HepG2 (cell line): ENCODE results near the gene PTGIS. TPM values are rescaled to one million over a fixed set of nuclear protein-coding genes. Genes with fewer than 3 reads are reported as not detected.

ENCODE experiments used
- CCDC6 ChIP-seq: sonication (generic); formaldehyde crosslinking; IDR thresholded peaks from 2 replicates; pipeline ENCODE4 v1.8.1; 2022; ENCODE audit warnings: mild to moderate bottlenecking, missing genetic modification reagents, moderate library complexity
- CREM ChIP-seq, 2 experiments: sonication (generic) in 1 of 2; formaldehyde crosslinking in 1 of 2; IDR thresholded peaks; 2 replicates each; pipeline versions ENCODE4 v1.4.0 to v1.6.1; 2016 to 2020; ENCODE audit warnings: antibody characterized with exemption in 1 of 2, mild to moderate bottlenecking in 1 of 2, missing genetic modification reagents in 1 of 2
- FOSL2 ChIP-seq: sonication (generic); formaldehyde crosslinking; IDR thresholded peaks from 2 replicates; pipeline ENCODE4 v1.4.0; 2020; ENCODE audit warnings: missing genetic modification reagents
- FOXA1 ChIP-seq, 2 experiments: fragments of 450-650 bp in 1 of 2; sonication (generic) in 1 of 2; formaldehyde crosslinking in 1 of 2; IDR thresholded peaks; 2 replicates each; pipeline versions ENCODE4 v1.4.0 to v1.6.1; 2016 to 2020; ENCODE audit warnings: missing genetic modification reagents in 1 of 2
- HNF1A ChIP-seq, 2 experiments: sonication (generic) in 1 of 2; formaldehyde crosslinking in 1 of 2; IDR thresholded peaks; 2 replicates each; pipeline versions ENCODE4 v1.4.0 to v1.6.1; 2016 to 2020; ENCODE audit warnings: borderline replicate concordance in 1 of 2, low read depth in 1 of 2, mild to moderate bottlenecking in 1 of 2, missing genetic modification reagents in 1 of 2
- HNRNPH1 ChIP-seq: fragments of 200-400 bp; formaldehyde crosslinking; optimal IDR thresholded peaks from 2 replicates; pipeline ENCODE3; 2017; ENCODE audit warnings: mild to moderate bottlenecking, low read depth, low read length
- IKZF5 ChIP-seq: IDR thresholded peaks from 2 replicates; pipeline ENCODE4 v1.6.1; 2018; ENCODE audit warnings: missing genetic modification reagents, mild to moderate bottlenecking, missing compliant biosample characterization
- JUN ChIP-seq: sonication (generic); formaldehyde crosslinking; IDR thresholded peaks from 2 replicates; pipeline ENCODE4 v1.4.0; 2020; ENCODE audit warnings: mild to moderate bottlenecking, missing genetic modification reagents
- KDM4B ChIP-seq: sonication (generic); formaldehyde crosslinking; IDR thresholded peaks from 2 replicates; pipeline ENCODE4 v1.4.0; 2020; ENCODE audit warnings: missing genetic modification reagents
- KLF9 ChIP-seq: IDR thresholded peaks from 2 replicates; pipeline ENCODE4 v1.6.1; 2016; ENCODE audit warnings: low read depth
- MYNN ChIP-seq: sonication (generic); formaldehyde crosslinking; IDR thresholded peaks from 2 replicates; pipeline ENCODE4 v1.4.0; 2020; ENCODE audit warnings: mild to moderate bottlenecking, low read depth, missing genetic modification reagents
- NFIC ChIP-seq: IDR thresholded peaks from 2 replicates; pipeline ENCODE4 v1.6.1; 2012; ENCODE audit warnings: mild to moderate bottlenecking, low read length, inconsistent platforms
- RORA ChIP-seq: sonication (generic); formaldehyde crosslinking; IDR thresholded peaks from 2 replicates; pipeline ENCODE4 v1.5.0; 2020; ENCODE audit warnings: mild to moderate bottlenecking, missing genetic modification reagents, moderate library complexity
- ZBTB8A ChIP-seq: sonication (generic); formaldehyde crosslinking; IDR thresholded peaks from 2 replicates; pipeline ENCODE4 v1.4.0; 2020; ENCODE audit warnings: mild to moderate bottlenecking, low read depth, missing genetic modification reagents, borderline replicate concordance
- ZNF256 ChIP-seq: sonication (generic); formaldehyde crosslinking; conservative IDR thresholded peaks from 2 replicates; pipeline ENCODE4 v1.4.0; 2020; ENCODE audit warnings: missing genetic modification reagents
- ZNF260 ChIP-seq: sonication (generic); formaldehyde crosslinking; IDR thresholded peaks from 2 replicates; pipeline ENCODE4 v1.4.0; 2020; ENCODE audit warnings: missing genetic modification reagents, low read depth, mild to moderate bottlenecking, borderline replicate concordance
- ZNF292 ChIP-seq: sonication (generic); formaldehyde crosslinking; IDR thresholded peaks from 2 replicates; pipeline ENCODE4 v1.8.1; 2022; ENCODE audit warnings: mild to moderate bottlenecking, low read depth, missing genetic modification reagents, borderline replicate concordance
- ZNF496 ChIP-seq: sonication (generic); formaldehyde crosslinking; IDR thresholded peaks from 2 replicates; pipeline ENCODE4 v1.8.1; 2023; ENCODE audit warnings: mild to moderate bottlenecking, moderate library complexity, missing genetic modification reagents; ENCODE audit not compliant: insufficient replicate concordance
- polyA plus RNA-seq, 8 experiments: library from polyadenylated mRNA; depleted of rRNA in 3 of 8; stranded (reverse) in 7 of 8; unstranded in 1 of 8; fragments of >200 nt; fragmentation: Illumina TruSeq in 4 of 8; extraction: Trizol in 4 of 8; gene quantifications; 2 replicates each; pipeline versions ENCODE4 v1.2.1 to v1.2.3, GENCODE V29; 2011 to 2016; ENCODE audit warnings: low read depth in 4 of 8, missing spikeins in 1 of 8, mixed read lengths in 1 of 8; ENCODE audit not compliant: insufficient read depth in 1 of 8
- total RNA-seq, 5 experiments: library from RNA; depleted of rRNA; stranded (reverse); fragments of >200 nt; fragmentation: Illumina TruSeq; extraction: Trizol; gene quantifications; 2 replicates each; pipeline ENCODE4 v1.2.3, GENCODE V29; 2016; ENCODE audit warnings: low read depth in 1 of 5
- TF ChIP-seq, protein P1 (sequence below): sonication (generic); formaldehyde crosslinking; IDR thresholded peaks from 2 replicates; pipeline ENCODE4 v1.4.0; 2020; ENCODE audit warnings: mild to moderate bottlenecking, low read depth, missing genetic modification reagents

PTGIS gene
- total and polyA plus RNA-seq, 2 of the 13 experiments (the other 11 are each of a cell fraction or from before 2014, with no cell fraction given), result not detected

- TF ChIP-seq, protein P1, sequence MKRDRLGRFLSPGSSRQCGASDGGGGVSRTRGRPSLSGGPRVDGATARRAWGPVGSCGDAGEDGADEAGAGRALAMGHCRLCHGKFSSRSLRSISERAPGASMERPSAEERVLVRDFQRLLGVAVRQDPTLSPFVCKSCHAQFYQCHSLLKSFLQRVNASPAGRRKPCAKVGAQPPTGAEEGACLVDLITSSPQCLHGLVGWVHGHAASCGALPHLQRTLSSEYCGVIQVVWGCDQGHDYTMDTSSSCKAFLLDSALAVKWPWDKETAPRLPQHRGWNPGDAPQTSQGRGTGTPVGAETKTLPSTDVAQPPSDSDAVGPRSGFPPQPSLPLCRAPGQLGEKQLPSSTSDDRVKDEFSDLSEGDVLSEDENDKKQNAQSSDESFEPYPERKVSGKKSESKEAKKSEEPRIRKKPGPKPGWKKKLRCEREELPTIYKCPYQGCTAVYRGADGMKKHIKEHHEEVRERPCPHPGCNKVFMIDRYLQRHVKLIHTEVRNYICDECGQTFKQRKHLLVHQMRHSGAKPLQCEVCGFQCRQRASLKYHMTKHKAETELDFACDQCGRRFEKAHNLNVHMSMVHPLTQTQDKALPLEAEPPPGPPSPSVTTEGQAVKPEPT, result no peak
- no peak for TF ChIP-seq IKZF5
- no peak for TF ChIP-seq CCDC6
- TF ChIP-seq FOXA1 (IDR thresholded peaks at IDR 0.05), result no peak
- TF ChIP-seq FOXA1 (CRISPR knock-in tag; IDR thresholded peaks at IDR 0.05), result peak; percentile 29; the same call in 1 of the 2 replicates
- peak; percentile 99 for TF ChIP-seq ZNF260 (CRISPR knock-in tag)
- no peak for TF ChIP-seq JUN
- TF ChIP-seq ZNF292 (CRISPR knock-in tag), result no peak; the same call in 1 of the 2 replicates
- TF ChIP-seq NFIC, result no peak
- no peak for TF ChIP-seq HNRNPH1
- TF ChIP-seq RORA (CRISPR knock-in tag), result 0 out of 2 replicates have a peak, but pooled peaks have one; percentile 55
- no peak for TF ChIP-seq ZBTB8A (CRISPR knock-in tag)
- TF ChIP-seq KLF9 (CRISPR knock-in tag), result no peak
- TF ChIP-seq KDM4B (CRISPR knock-in tag), result no peak
- no peak for TF ChIP-seq MYNN (CRISPR knock-in tag)
- no peak for TF ChIP-seq CREM (IDR thresholded peaks at IDR 0.05)
- no peak for TF ChIP-seq CREM (CRISPR knock-in tag; IDR thresholded peaks at IDR 0.05)
- TF ChIP-seq FOSL2, result peak; percentile 29; the same call in 1 of the 2 replicates
- no peak for TF ChIP-seq ZNF256 (CRISPR knock-in tag)
- TF ChIP-seq HNF1A (IDR thresholded peaks at IDR 0.05; ENCODE audit: low read depth), result no peak
- no peak for TF ChIP-seq HNF1A (CRISPR knock-in tag; IDR thresholded peaks at IDR 0.05; ENCODE audit: borderline replicate concordance)
- TF ChIP-seq ZNF496, result no peak
These were observed 30.0 kb upstream of the PTGIS start (continued) for GRCh38 chr20:49597825-49598395.
